K562 (cell line): ENCODE results near the gene RPH3AL. TPM values are rescaled to one million over a fixed set of nuclear protein-coding genes. Genes with fewer than 3 reads are reported as not detected.
"Not testable (repeated sequence)": the region's sequence is repeated elsewhere in the genome, so short reads cannot be mapped to it uniquely, and the experiment has no call there.

ENCODE experiments used
- ATAC-seq: fragments of 200-7000 bp; cut with Tn5 transposase; 3 replicates; pipeline ENCODE4 v1.9.1; 2020; ENCODE audit warnings: moderate library complexity
- BruUV-seq: library from RNA; stranded (reverse); fragments of 400-500 nt; replicated peaks from 2 replicates; lab custom pipeline; 2021; lab: Mats Ljungman, UMichigan
- CTCF ChIA-PET: fragments of 300-600 bp; formaldehyde crosslinking; extraction: SDS; loops from one replicate; lab custom pipeline; 2021; ENCODE audit warnings: low intra/inter-chr PET ratio; lab: Yijun Ruan, JAX
- POLR2A ChIA-PET: fragments of 300-600, 350-650 bp; sonication (Branson Sonifier 250); formaldehyde crosslinking; extraction: SDS; loops from one replicate; lab custom pipeline; 2021; ENCODE audit warnings: antibody characterized with exemption, inconsistent platforms; lab: Yijun Ruan, JAX
- DNase-seq, 4 experiments: peaks; one replicate each; pipeline versions ENCODE4 v3.0.0 to v3.0.0-alpha.2; 2011 to 2018; ENCODE audit warnings: low spot score in 3 of 4, mixed read lengths in 3 of 4; ENCODE audit errors: extremely low read depth in 1 of 4
- FAIRE-seq: peaks from 2 replicates; lab custom pipeline; 2011; peaks lifted over from hg19 to GRCh38; lab: Jason Lieb, UNC
- H2AFZ ChIP-seq: 2 replicates; pipeline ENCODE4 v1.6.0; 2011; ENCODE audit warnings: low read depth, low read length, control low read depth, inconsistent platforms
- H3K27ac ChIP-seq: fragments of 200-600 bp; 3 replicates; pipeline ENCODE4 v1.8.0; 2011; ENCODE audit warnings: low read depth, mild to moderate bottlenecking, control low read depth, inconsistent platforms, low read length, moderate library complexity, mixed read lengths; ENCODE audit errors: extremely low read depth
- H3K27me3 ChIP-seq, 2 experiments: fragments of 300-600 bp in 1 of 2; 2 replicates in 1 of 2; 3 replicates in 1 of 2; pipeline versions ENCODE4 v1.6.0 to v1.8.0; 2011; ENCODE audit warnings: inconsistent platforms in 2 of 2, low read length in 2 of 2, mild to moderate bottlenecking in 1 of 2, mixed read lengths in 1 of 2, moderate library complexity in 1 of 2; ENCODE audit not compliant: control insufficient read depth in 2 of 2, insufficient read depth in 2 of 2
- H3K36me3 ChIP-seq: fragments of 300-600 bp; 3 replicates; pipeline ENCODE4 v1.8.0; 2011; ENCODE audit warnings: mild to moderate bottlenecking, low read length, inconsistent platforms; ENCODE audit not compliant: control insufficient read depth, insufficient read depth
- H3K4me1 ChIP-seq, 2 experiments: fragments of 200-600 bp in 1 of 2; replicated peaks in 1 of 2; 2 replicates in 1 of 2; 3 replicates in 1 of 2; pipeline versions ENCODE4 v1.5.1 to v1.8.0; 2011; ENCODE audit warnings: inconsistent platforms in 2 of 2, low read length in 2 of 2, mild to moderate bottlenecking in 1 of 2, mixed read lengths in 1 of 2, moderate library complexity in 1 of 2; ENCODE audit not compliant: control insufficient read depth in 2 of 2, insufficient read depth in 2 of 2
- H3K4me2 ChIP-seq: 2 replicates; pipeline ENCODE4 v1.6.1; 2011; ENCODE audit warnings: low read length, control low read depth, inconsistent platforms, mixed read lengths; ENCODE audit not compliant: insufficient read depth
- H3K4me3 ChIP-seq: fragments of 200-600 bp; sonication (generic), shearing (Covaris generic); 2 replicates; pipeline ENCODE4 v1.5.1; 2016; ENCODE audit warnings: control low read depth, inconsistent platforms
- H3K79me2 ChIP-seq: fragments of 200-600 bp; 3 replicates; pipeline ENCODE4 v1.8.0; 2011; ENCODE audit warnings: low read length, inconsistent platforms; ENCODE audit not compliant: control insufficient read depth, insufficient read depth
- H3K9ac ChIP-seq, 2 experiments: 2 replicates each; pipeline versions ENCODE4 v1.6.0 to v1.6.1; 2011; ENCODE audit warnings: low read depth in 2 of 2, low read length in 2 of 2, control low read depth in 1 of 2, inconsistent platforms in 1 of 2, mild to moderate bottlenecking in 1 of 2, mixed read lengths in 1 of 2; ENCODE audit not compliant: insufficient read depth in 1 of 2
- H3K9me1 ChIP-seq: one replicate; pipeline ENCODE4 v1.6.0; 2011; ENCODE audit warnings: inconsistent platforms, mild to moderate bottlenecking, low read length, moderate library complexity; ENCODE audit not compliant: control insufficient read depth, insufficient read depth
- H3K9me3 ChIP-seq: replicated peaks from 2 replicates; pipeline ENCODE4 v1.5.1; 2011; ENCODE audit warnings: low read depth, low read length, inconsistent platforms; ENCODE audit not compliant: control insufficient read depth, insufficient read depth
- H4K20me1 ChIP-seq: replicated peaks from 2 replicates; pipeline ENCODE4 v1.6.1; 2011; ENCODE audit warnings: low read length, inconsistent platforms, mixed read lengths; ENCODE audit not compliant: control insufficient read depth, insufficient read depth
- BRCA1 ChIP-seq, 2 experiments: fragments of 450-650 bp in 1 of 2; sonication (generic) in 1 of 2; formaldehyde crosslinking in 1 of 2; IDR thresholded peaks; 2 replicates each; pipeline versions ENCODE4 v1.5.0 to v1.6.1; 2017 to 2020; ENCODE audit warnings: mild to moderate bottlenecking in 1 of 2, missing genetic modification reagents in 1 of 2
- CTCF ChIP-seq, 3 experiments: IDR thresholded peaks in 2 of 3; conservative IDR thresholded peaks in 1 of 3; 2 replicates each; pipeline ENCODE4 v1.5.1; 2011 to 2012; ENCODE audit warnings: low read length in 3 of 3, mild to moderate bottlenecking in 3 of 3, control low read depth in 2 of 3, improper control_type of control experiment in 1 of 3, inconsistent platforms in 1 of 3, low read depth in 1 of 3, mixed read lengths in 1 of 3, moderate library complexity in 1 of 3; ENCODE audit not compliant: insufficient read depth in 2 of 3
- DMBX1 ChIP-seq: fragments of 250-450 bp; sonication (Bioruptor Pico); IDR thresholded peaks from 2 replicates; pipeline ENCODE4 v1.8.0; 2022; ENCODE audit warnings: inconsistent platforms, mild to moderate bottlenecking, moderate library complexity, borderline replicate concordance
- HIVEP1 ChIP-seq: fragments of 250-450 bp; sonication (Bioruptor Pico); IDR thresholded peaks from 2 replicates; pipeline ENCODE4 v1.4.0; 2020; ENCODE audit warnings: mild to moderate bottlenecking
- KDM1A ChIP-seq, 2 experiments: fragments of 450-650 bp; IDR thresholded peaks; 2 replicates each; pipeline ENCODE4 v1.6.1; 2016; ENCODE audit warnings: mild to moderate bottlenecking in 2 of 2
- NCOA1 ChIP-seq: fragments of 450-650 bp; IDR thresholded peaks from 2 replicates; pipeline ENCODE4 v1.6.1; 2016; ENCODE audit warnings: low read depth
- SRSF1 ChIP-seq: fragments of 200-400 bp; formaldehyde crosslinking; IDR thresholded peaks from 2 replicates; pipeline ENCODE4 v1.6.1; 2017; ENCODE audit warnings: mild to moderate bottlenecking, low read depth, low read length, moderate library complexity
- STAT6 ChIP-seq: sonication (generic); formaldehyde crosslinking; IDR thresholded peaks from 2 replicates; pipeline ENCODE4 v1.8.1; 2023; ENCODE audit warnings: mild to moderate bottlenecking, missing genetic modification reagents
- XRCC5 ChIP-seq: fragments of 200-400 bp; formaldehyde crosslinking; IDR thresholded peaks from 2 replicates; pipeline ENCODE4 v1.6.1; 2017; ENCODE audit warnings: low read depth, mild to moderate bottlenecking, low read length
- ZFP30 ChIP-seq: fragments of 250-450 bp; sonication (Bioruptor Pico); IDR thresholded peaks from 2 replicates; pipeline ENCODE4 v1.8.0; 2022; ENCODE audit warnings: moderate library complexity, mild to moderate bottlenecking, inconsistent platforms, borderline replicate concordance
- ZNF561 ChIP-seq: fragments of 450-650 bp; formaldehyde crosslinking; conservative IDR thresholded peaks from 2 replicates; pipeline ENCODE4 v1.4.0; 2020; ENCODE audit warnings: mild to moderate bottlenecking, moderate library complexity
- WGBS: fragments of 100-300 bp; shearing (Covaris generic); methylation state at CpG from one replicate; pipeline ENCODE4 v1.1.6; 2016; ENCODE audit warnings: low coverage, mixed read lengths; ENCODE audit not compliant: insufficient coverage; ENCODE audit errors: missing lambda C conversion rate; 5-methylcytosine and 5-hydroxymethylcytosine counted together
- in situ Hi-C: fragments of 300-500 bp; cut with MboI; formaldehyde crosslinking; loops from 4 replicates; pipeline ENCODE4 v1.15.0; 2018; ENCODE audit warnings: inconsistent platforms, mixed read lengths
- intact Hi-C: fragments of 100-400 bp; cut with micrococcal nuclease; formaldehyde crosslinking; loops from 2 replicates; pipeline ENCODE4 v1.14.2; 2022
- polyA plus RNA-seq, 8 experiments: library from polyadenylated mRNA; depleted of rRNA in 4 of 8; stranded (reverse) in 5 of 8; unstranded in 3 of 8; fragments of >200 nt; fragmentation: Nextera tagmentation in 2 of 8; fragmentation: Illumina TruSeq in 1 of 8; extraction: Ambion mirVana in 2 of 8; extraction: Trizol in 1 of 8; gene quantifications; 2 replicates each; pipeline versions ENCODE4 v1.2.1 to v1.2.3, GENCODE V29; 2011 to 2014; ENCODE audit warnings: inconsistent platforms in 1 of 8, missing spikeins in 1 of 8
- total RNA-seq, 7 experiments: library from RNA; depleted of rRNA in 6 of 7; stranded (reverse); fragments of >200 nt in 6 of 7; fragmentation: Illumina TruSeq in 2 of 7; extraction: Trizol in 2 of 7; gene quantifications; 2 replicates each; pipeline versions ENCODE4 v1.2.1 to v1.2.3, GENCODE V29; 2011 to 2021; ENCODE audit warnings: low replicate concordance in 1 of 7

The RPH3AL gene
- total and polyA plus RNA-seq, 9 of the 15 experiments (the other 6 are each of a cell fraction or from before 2014, with no cell fraction given), result 0.18 to 1.7 (median 0.39) TPM

- FAIRE-seq, BruUV-seq, H3K9me1 ChIP-seq, H3K27ac ChIP-seq, H4K20me1 ChIP-seq, intact Hi-C loops, ATAC-seq, DNase-seq, H3K4me2 ChIP-seq, H3K27me3 ChIP-seq, H3K9ac ChIP-seq, H3K4me1 ChIP-seq, H3K36me3 ChIP-seq, POLR2A ChIA-PET, in situ Hi-C loops, CTCF ChIA-PET, H3K9me3 ChIP-seq, H3K79me2 ChIP-seq, H3K4me3 ChIP-seq, H2AFZ ChIP-seq: not testable (repeated sequence)
- WGBS, result 0% methylated on average over 1 of the region's 1 CpG
These were observed 38.0 kb downstream of the RPH3AL start for GRCh38 chr17:314614-314944.

GRCh38 chr17:313911-314613 is 38.5 kb downstream of the RPH3AL start:
- H3K9me1 ChIP-seq, result no peaks in the 10 kb centered on the region
- no TSS peak for BruUV-seq
- H3K27ac ChIP-seq, result no peak overlapping the region
- intact Hi-C loops, result no loop called here
- no peaks in the 10 kb centered on the region for H4K20me1 ChIP-seq
- in situ Hi-C loops, result no loop called here
- H3K9me3 ChIP-seq, result no peaks in the 10 kb centered on the region
- H3K4me1 ChIP-seq, result no peaks in the 10 kb centered on the region
- H3K4me2 ChIP-seq, result no peak overlapping the region
- H3K36me3 ChIP-seq, result no peaks in the 10 kb centered on the region
- no peaks in the 10 kb centered on the region for H3K79me2 ChIP-seq
- H3K9ac ChIP-seq, result no peak overlapping the region
- H3K4me3 ChIP-seq, result no peak overlapping the region
- CTCF ChIA-PET, result no interaction called here
- 3% methylated on average over 8 of the region's 9 CpGs for WGBS
- DNase-seq (no peak), FAIRE-seq (no peak), ATAC-seq (no peak)
- H2AFZ ChIP-seq, result no peak overlapping the region
- peaks cover 0 to 6% of the 10 kb centered on the region in 2 experiments; a peak in 1 of 5 replicates for H3K27me3 ChIP-seq
- POLR2A ChIA-PET, result interaction anchor here (0.6 to 0.7 kb wide), 2 partner anchors 32 to 112 kb away, joined by 3 read pairs; no protein-coding TSS in a partner anchor
- TF ChIP-seq DMBX1 (CRISPR knock-in tag) (no peak), ZNF561 (CRISPR knock-in tag) (no peak), BRCA1 (IDR thresholded peaks at IDR 0.05) (no peak), BRCA1 (CRISPR knock-in tag; IDR thresholded peaks at IDR 0.05) (no peak), XRCC5 (no peak), SRSF1 (no peak), KDM1A (IDR thresholded peaks at IDR 0.05) (no peak), HIVEP1 (CRISPR knock-in tag) (no peak), CTCF (IDR thresholded peaks at IDR 0.05 in 2 of 3, conservative IDR thresholded peaks at IDR 0.05 in 1 of 3; ENCODE audit: insufficient read depth in 2 of 3, low read depth in 1 of 3, low read length in 3 of 3) (no peak), ZFP30 (no peak), NCOA1 (no peak), STAT6 (CRISPR knock-in tag) (no peak)
